Transverse colon (tissue), 4 donors: ENCODE results near the gene GABARAPL1. TPM values are rescaled to one million over a fixed set of nuclear protein-coding genes. Genes with fewer than 3 reads are reported as not detected.

Experiments
- DNase-seq: peaks from one replicate; pipeline ENCODE4 v3.0.0-alpha.2; 2019
- H3K27ac ChIP-seq, 4 donors: fragments of 200-600 bp; sonication (generic); 2 replicates each; pipeline ENCODE4 v1.5.1; 2016 to 2018; ENCODE audit warnings: inconsistent platforms in 4 of 4
- H3K27me3 ChIP-seq: fragments of 200-600 bp; sonication (generic); 2 replicates; pipeline ENCODE4 v1.5.1; 2017; ENCODE audit warnings: inconsistent platforms
- H3K36me3 ChIP-seq, 4 donors: fragments of 200-600 bp; sonication (generic); 2 replicates each; pipeline ENCODE4 v1.5.1; 2017 to 2019; ENCODE audit warnings: inconsistent platforms in 4 of 4
- H3K4me1 ChIP-seq, 4 donors: fragments of 200-600 bp; sonication (generic); 2 replicates each; pipeline ENCODE4 v1.5.1; 2017 to 2020; ENCODE audit warnings: inconsistent platforms in 4 of 4
- H3K4me3 ChIP-seq, 4 donors: fragments of 200-600 bp; sonication (generic); 1 replicate in 1 of 4; 2 replicates in 3 of 4; pipeline versions ENCODE4 v1.5.1 to v1.6.1; 2017 to 2019; ENCODE audit warnings: inconsistent platforms in 4 of 4
- H3K9me3 ChIP-seq, 2 donors: fragments of 200-600 bp; sonication (generic); 2 replicates each; pipeline ENCODE4 v1.5.1; 2017 to 2019; ENCODE audit warnings: inconsistent platforms in 2 of 2
- CTCF ChIP-seq, 5 experiments: fragments of 200-600 bp in 3 of 5; fragments of 450-650 bp in 2 of 5; sonication (generic) in 3 of 5; IDR thresholded peaks; 1 replicate in 2 of 5; 2 replicates in 3 of 5; pipeline ENCODE4 v1.5.1; 2016 to 2017; ENCODE audit warnings: antibody characterized with exemption in 5 of 5, inconsistent platforms in 3 of 5, mild to moderate bottlenecking in 2 of 5, moderate library complexity in 1 of 5
- EP300 ChIP-seq: sonication (generic); formaldehyde crosslinking; IDR thresholded peaks from one replicate; pipeline ENCODE4 v1.6.1; 2017; ENCODE audit warnings: antibody characterized with exemption, low read depth
- POLR2A ChIP-seq: fragments of 450-650 bp; IDR thresholded peaks from one replicate; pipeline ENCODE4 v1.6.1; 2016; ENCODE audit warnings: antibody characterized with exemption, mild to moderate bottlenecking, moderate library complexity
- POLR2AphosphoS5 ChIP-seq, 3 donors: sonication (generic); formaldehyde crosslinking; IDR thresholded peaks; one replicate each; pipeline ENCODE4 v1.6.1; 2016; ENCODE audit warnings: antibody characterized with exemption in 3 of 3
- WGBS, 2 donors: methylation state at CpG; one replicate each; pipeline ENCODE4 v1.1.5; 2018; ENCODE audit warnings: low coverage in 1 of 2; 5-methylcytosine and 5-hydroxymethylcytosine counted together
- in situ Hi-C, 4 donors: fragments of 200-750 bp; cut with MboI; loops; one replicate each; pipeline versions ENCODE4 v1.15.0 to v1.15.1; 2017; ENCODE audit warnings: low sequenced_read_pairs in 3 of 4, low pct_ligation_motif_present in 1 of 4, low pct_unique_long_range_greater_than_20kb in 1 of 4
- intact Hi-C: fragments of 100-400 bp; cut with DNase I; formaldehyde crosslinking; loops from one replicate; pipeline ENCODE4 v1.15.1; 2023; ENCODE audit warnings: low total_unique reads
- total RNA-seq, 4 donors: library from RNA; depleted of rRNA; stranded (reverse); fragments of >200 nt; gene quantifications; one replicate each; pipeline ENCODE4 v1.1.0, GENCODE V29; 2016

Gene GABARAPL1
- total RNA-seq, 4 donors from 2014 or later, result 33.6 to 65.3 (median 59.5) TPM

GRCh38 chr12:10207136-10207535 is 5.5 kb upstream of the GABARAPL1 start:
- Histone ChIP-seq H3K4me1 (peaks cover 0 to 5% (median 1%) of the 10 kb centered on the region in 4 donors), H3K4me3 (no peak overlapping the region), H3K9me3 (no peaks in the 10 kb centered on the region), H3K27me3 (no peaks in the 10 kb centered on the region), H3K36me3 (no peaks in the 10 kb centered on the region), H3K27ac (no peak overlapping the region)
- DNase-seq, result no peak
- intact Hi-C loops, result loop anchor here (10.0 kb wide), 1 partner anchor 1092 kb away; the partner anchor contains the start of gene A2M
- TF ChIP-seq EP300 (no peak), POLR2AphosphoS5 (IDR thresholded peaks at IDR 0.05) (no peak), POLR2A (no peak)
- WGBS, 2 donors, result 46 to 48% methylated on average over 2 of the region's 2 CpGs
- in situ Hi-C loops, result no loop called here

- 92 to 94% methylated on average over 11 to 15 of the region's 15 CpGs for WGBS, 2 donors
- H3K36me3 ChIP-seq, result no peaks in the 10 kb centered on the region
These were observed 2.5 kb upstream of the GABARAPL1 start for GRCh38 chr12:10210225-10210624.

GRCh38 chr12:10211101-10211939 is 1.4 kb upstream of the GABARAPL1 start:
- no peak for DNase-seq
- WGBS, 2 donors, result 90 to 93% methylated on average over 10 to 25 of the region's 25 CpGs
- Histone ChIP-seq H3K27me3 (no peaks in the 10 kb centered on the region), H3K4me1 (peaks cover 0 to 25% (median 18%) of the 10 kb centered on the region in 4 donors), H3K36me3 (no peaks in the 10 kb centered on the region), H3K27ac (peak overlapping the region; percentile 97 to 98 (median 98)), H3K9me3 (no peaks in the 10 kb centered on the region), H3K4me3 (no peak overlapping the region)
- in situ Hi-C loops, result no loop called here
- intact Hi-C loops, result no loop called here
- no peak for TF ChIP-seq CTCF (IDR thresholded peaks at IDR 0.05)
- no peak for TF ChIP-seq POLR2A
- no peak for TF ChIP-seq POLR2AphosphoS5 (IDR thresholded peaks at IDR 0.05)
- no peak for TF ChIP-seq EP300

More at GRCh38 chr12:10210225-10210624, 2.5 kb upstream of the GABARAPL1 start:
- H3K4me1 ChIP-seq, result peaks cover 0 to 17% (median 12%) of the 10 kb centered on the region in 4 donors
- TF ChIP-seq EP300 (no peak), CTCF (IDR thresholded peaks at IDR 0.05) (no peak), POLR2AphosphoS5 (IDR thresholded peaks at IDR 0.05) (no peak), POLR2A (no peak)
- no peak for DNase-seq
- no peak overlapping the region for H3K27ac ChIP-seq
- H3K4me3 ChIP-seq, result no peak overlapping the region
- intact Hi-C loops, result no loop called here
- in situ Hi-C loops, result no loop called here
- H3K9me3 ChIP-seq, result no peaks in the 10 kb centered on the region
- H3K27me3 ChIP-seq, result no peaks in the 10 kb centered on the region

GRCh38 chr12:10211940-10212738 is 538 bp upstream of the GABARAPL1 start:
- intact Hi-C loops (no loop called here), in situ Hi-C loops (no loop called here)
- no peaks in the 10 kb centered on the region for H3K9me3 ChIP-seq
- no peaks in the 10 kb centered on the region for H3K36me3 ChIP-seq
- peak overlapping the region; percentile 63 to 84 (median 70) for H3K4me3 ChIP-seq
- no peaks in the 10 kb centered on the region for H3K27me3 ChIP-seq
- 28 to 39% methylated on average over 32 to 40 of the region's 40 CpGs for WGBS, 2 donors
- DNase-seq, result peak; percentile 98
- peaks cover 0 to 25% (median 18%) of the 10 kb centered on the region in 4 donors for H3K4me1 ChIP-seq
- peak overlapping the region; percentile 97 to 98 (median 98) for H3K27ac ChIP-seq
- TF ChIP-seq CTCF (IDR thresholded peaks at IDR 0.05) (no peak), EP300 (peak; percentile 95), POLR2AphosphoS5 (IDR thresholded peaks at IDR 0.05) (peak; percentile 92 to 95 (median 93)), POLR2A (peak; percentile 88)
